HG03354 (cell line): Measurements from ENCODE around the gene CCSAP.

Source experiments
- ATAC-seq: cut with Tn5 transposase; IDR thresholded peaks from one replicate; pipeline ENCODE4 v1.9.1; 2021; ENCODE audit warnings: mild to moderate bottlenecking; ENCODE audit not compliant: unreplicated experiment, poor library complexity, severe bottlenecking

CCSAP gene

GRCh38 chr1:229368347-229368746 is 25.5 kb upstream of the CCSAP start:
- ATAC-seq = peak; percentile 79

DNA sequence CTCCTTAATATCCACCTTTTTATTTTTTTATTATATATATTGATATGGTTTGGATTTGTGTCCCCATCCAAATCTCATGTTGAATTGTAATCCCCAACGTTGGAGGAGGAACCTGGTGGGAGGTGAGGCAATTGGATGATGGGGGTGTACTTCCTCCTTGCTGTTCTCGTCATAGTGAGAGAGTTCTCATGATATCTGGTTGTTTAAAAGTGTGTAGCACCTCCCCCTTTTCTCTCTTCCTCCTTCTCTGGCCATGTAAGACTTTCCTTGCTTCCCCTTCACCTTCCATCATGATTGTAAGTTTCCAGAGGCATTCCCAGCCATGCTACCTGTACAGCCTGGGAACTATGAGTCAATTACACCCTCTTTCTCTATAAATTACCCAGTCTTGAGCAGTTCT is 22.7 kb upstream of the CCSAP start:
- no peak for ATAC-seq

DNA sequence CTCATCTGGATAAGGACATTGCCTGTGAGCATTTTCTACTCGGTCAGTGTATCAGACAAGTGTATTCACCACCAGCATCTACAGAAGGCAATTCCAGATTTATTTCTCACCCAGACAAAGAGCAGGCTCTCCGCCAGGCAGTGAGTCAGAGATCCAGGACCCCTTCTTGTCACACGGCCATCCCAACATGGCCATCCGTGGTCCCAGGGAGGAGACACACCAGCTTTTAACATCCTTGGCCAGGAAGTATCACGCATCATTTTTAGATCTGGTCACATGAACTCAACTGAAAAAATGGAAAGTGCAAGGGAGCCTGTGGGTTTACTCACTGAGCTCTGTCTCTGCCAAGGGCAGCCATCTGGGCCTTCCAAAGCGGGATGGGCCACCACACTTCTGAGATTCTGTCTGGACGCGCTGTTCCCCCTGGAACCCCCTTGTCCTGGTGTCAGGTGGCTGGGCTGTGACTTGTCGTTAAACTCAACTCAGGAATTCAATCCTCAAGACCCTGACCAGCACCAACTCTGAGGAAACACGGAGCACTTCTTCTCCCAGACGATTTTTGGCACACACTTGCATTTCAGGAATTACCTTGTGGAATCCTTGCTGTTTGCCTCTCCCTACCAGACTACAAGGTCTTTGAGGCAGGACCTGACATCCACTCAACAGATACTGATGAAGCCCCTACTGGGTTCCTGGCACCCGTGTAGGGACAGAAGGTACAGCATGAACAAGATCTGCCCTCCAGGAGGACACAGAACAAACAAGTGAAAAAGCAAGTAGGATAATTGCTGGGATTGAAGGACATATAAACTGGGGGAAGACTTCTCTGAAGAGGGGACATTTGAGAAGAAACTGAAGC is 21.6 kb upstream of the CCSAP start:
- no peak for ATAC-seq

GRCh38 chr1:229363723-229364122 is 20.9 kb upstream of the CCSAP start:
- ATAC-seq = no peak

- ATAC-seq = no peak
Observed at GRCh38 chr1:229360420-229360819, 17.6 kb upstream of the CCSAP start.

DNA sequence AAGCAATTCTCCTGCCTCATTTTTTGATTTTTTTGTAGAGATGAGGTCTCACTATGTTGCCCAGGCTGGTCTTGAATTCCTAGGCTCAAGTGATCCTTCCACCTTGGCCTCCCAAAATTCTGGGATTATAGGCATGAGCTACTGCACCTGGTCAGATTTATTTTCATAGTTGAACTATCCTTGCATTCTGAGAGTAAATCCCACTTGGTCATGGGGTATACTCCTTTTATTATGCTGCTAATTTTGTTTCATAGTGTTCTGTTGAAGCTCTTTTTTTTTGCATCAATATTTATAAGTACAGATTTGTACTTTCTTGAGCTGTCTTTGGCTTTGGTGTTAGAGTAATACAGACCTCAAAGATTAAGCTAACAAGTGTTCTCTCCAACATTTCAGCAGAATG is 12.8 kb upstream of the CCSAP start:
- ATAC-seq = no peak

DNA sequence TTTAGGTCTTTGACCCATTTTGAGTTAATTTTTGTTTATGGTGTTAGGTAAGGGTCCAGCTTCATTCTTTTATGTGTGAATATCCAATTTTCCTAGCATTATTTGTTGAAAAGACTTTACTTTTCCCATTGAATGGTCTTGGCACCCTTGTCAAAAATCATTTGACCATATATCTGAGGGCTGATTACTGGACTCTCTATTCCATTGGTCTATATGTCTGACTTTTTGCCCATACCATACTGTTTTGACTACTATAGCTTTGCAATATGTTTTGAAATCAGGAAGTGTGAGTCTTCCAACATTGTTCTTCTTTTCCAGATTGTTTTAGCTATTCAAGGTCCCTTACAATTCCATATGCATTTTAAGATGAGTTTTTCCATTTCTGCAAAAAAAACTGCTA is 11.4 kb upstream of the CCSAP start:
- no peak for ATAC-seq

DNA sequence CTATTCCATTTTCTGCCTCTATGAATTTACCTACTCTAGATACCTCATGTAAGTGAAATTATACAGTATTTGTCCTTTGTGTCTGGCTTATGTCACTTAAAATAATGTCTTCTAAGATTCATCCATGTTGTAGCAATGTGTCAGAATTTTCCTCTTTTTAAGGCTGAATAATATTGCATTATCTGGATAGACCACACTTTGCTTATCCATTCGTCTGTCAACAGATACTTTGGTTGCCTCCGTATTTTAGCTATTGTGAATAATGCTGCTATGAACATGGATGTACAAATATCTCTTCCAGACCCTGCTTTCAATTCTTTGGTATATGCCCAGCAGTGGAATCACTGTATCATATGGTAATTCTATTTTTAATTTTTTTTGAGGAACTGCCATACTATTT is 10.1 kb upstream of the CCSAP start:
- no peak for ATAC-seq

GRCh38 chr1:229349463-229350385 is 6.9 kb upstream of the CCSAP start:
- ATAC-seq = no peak

DNA sequence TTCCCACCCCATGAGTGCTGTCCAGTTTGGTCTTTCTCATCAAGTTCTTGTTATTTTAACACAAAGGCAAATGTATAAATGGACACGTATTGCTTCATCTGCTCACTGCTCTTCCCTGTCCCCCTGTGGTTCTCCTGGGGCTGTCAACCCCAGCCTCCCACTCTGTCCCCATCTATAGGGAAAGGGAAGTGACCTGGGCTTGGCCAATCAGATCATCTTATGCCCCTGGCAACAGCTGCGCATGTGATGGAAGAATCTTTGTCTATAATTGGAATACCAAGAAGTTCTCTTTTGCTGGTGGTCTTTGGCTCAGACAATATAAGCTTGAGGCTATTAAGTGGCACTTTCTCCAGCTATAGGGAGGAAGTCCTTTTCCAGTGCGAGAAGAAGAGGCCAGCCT is 4.7 kb upstream of the CCSAP start:
- no peak for ATAC-seq

DNA sequence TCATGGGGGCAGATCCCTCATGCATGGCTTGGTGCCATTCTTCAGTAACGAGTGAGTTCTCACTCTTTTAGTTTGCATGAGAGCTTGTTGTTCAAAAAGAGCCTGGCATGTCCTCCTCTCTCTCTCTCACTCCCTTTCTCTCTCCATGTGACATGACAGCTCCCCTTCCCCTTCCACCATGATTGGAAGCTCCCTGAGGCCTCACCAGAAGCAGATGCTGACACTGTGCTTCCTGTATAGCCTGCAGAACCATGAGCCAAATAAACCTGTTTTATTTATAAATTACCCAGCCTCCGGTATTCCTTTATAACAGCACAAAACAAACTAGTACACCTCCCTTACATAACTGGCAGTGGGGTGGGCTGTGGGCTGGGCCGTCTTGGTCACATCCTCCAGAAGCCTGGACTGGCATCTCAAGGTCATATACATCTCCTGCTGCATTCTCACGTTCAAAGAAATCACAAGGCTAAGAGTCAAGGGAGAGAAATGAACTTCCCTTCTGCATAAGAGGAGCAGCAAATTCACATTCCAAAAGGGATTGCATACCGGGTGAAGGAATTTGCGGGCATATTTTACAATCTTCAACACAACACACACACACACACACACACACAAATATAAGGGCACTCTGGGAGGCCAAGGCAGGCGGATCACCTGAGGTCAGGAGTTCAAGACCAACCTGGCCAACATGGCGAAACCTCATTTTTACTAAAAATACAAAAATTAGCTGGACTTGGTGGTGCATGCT is 2.3 kb upstream of the CCSAP start:
- no peak for ATAC-seq

- ATAC-seq = no peak
Observed at GRCh38 chr1:229344139-229344538, 1.3 kb upstream of the CCSAP start.

- peak; percentile 69 for ATAC-seq
Observed at GRCh38 chr1:229341774-229342655, 832 bp downstream of the CCSAP start.

GRCh38 chr1:229340496-229340895 is 2.4 kb downstream of the CCSAP start:
- no peak for ATAC-seq

DNA sequence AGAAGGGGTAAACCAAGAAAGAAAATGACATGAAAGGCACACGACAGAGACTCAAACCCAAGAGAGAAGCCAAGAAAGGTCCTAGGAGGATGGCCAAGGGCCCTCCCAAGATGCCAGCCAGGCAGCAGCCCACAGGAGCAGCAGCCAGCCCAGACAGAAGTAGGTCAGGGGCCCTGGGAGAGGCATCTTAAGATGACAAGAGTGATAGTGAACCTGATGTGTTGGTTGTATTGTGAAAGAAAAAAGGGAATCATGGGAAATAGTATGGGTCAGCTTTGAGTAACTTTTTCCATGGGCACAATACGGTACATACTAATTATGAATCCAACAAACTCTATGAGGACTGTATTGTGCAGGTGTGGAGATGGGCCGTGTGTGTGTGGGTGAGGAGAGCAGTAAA is 3.3 kb downstream of the CCSAP start:
- ATAC-seq = no peak

DNA sequence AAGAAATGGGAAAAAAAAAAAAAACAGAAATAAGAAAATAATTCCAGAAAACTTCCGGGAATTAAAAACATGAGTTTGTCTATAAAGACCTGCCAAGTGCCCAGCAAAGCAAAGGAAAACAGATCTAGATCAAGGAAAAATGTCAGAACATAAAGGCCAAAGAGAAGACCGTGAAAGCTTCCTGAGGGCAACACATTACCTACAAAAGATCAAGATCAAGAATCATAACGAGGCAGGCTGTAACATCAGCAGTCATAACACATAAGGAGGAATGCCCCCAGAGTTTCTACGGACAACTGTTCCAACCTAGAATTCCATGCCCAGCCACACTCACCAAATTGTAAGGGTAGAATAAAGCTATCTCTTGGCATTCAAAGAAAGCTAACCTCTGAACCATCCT is 3.8 kb downstream of the CCSAP start:
- no peak for ATAC-seq

- ATAC-seq = no peak
Observed at GRCh38 chr1:229336345-229336744, 6.5 kb downstream of the CCSAP start.

DNA sequence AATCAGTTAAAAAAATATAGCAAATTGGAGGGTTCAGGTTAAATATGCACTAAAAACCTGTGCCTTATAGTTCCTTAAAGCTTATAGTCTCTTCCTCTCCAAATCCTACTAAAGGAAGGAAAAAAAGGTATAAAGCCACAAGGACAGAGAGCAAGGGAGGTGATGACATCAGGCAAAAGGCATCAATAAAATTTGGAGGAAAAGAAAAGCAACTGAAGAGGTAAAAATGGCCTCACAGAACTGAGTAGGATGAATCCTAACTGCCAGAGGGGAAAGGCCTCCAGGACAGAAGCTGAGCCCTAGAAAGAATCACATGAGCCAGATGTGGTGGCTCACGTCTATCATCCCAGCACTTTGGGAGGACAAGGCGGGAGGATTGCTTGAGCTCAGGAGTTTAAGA is 8.1 kb downstream of the CCSAP start:
- no peak for ATAC-seq

DNA sequence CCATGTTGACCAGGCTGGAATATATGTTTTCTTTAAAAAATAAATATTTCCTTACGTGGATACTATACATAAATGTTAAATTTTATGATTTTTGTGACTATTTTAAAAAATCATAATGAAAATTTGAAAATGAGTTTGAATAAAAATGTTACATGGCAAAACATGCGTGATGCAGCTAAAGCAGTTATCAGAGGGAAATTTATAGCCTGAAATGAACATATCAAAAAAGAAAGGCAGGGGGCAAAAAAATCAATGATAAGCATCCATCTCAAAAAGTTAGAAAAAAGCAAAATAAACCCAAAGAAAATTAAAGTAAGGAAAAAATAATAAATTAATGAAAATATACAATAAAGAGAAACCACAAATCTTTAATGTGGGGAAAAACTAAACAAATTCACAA is 8.6 kb downstream of the CCSAP start:
- no peak for ATAC-seq
